Measurements from ENCODE around the gene PDE1A. TPM values are rescaled to one million over a fixed set of nuclear protein-coding genes. Genes with fewer than 3 reads are reported as not detected.

PDE1A gene
- total RNA-seq, 4 donors from 2014 or later: 9.2 to 11.0 (median 10.1) TPM

DNA sequence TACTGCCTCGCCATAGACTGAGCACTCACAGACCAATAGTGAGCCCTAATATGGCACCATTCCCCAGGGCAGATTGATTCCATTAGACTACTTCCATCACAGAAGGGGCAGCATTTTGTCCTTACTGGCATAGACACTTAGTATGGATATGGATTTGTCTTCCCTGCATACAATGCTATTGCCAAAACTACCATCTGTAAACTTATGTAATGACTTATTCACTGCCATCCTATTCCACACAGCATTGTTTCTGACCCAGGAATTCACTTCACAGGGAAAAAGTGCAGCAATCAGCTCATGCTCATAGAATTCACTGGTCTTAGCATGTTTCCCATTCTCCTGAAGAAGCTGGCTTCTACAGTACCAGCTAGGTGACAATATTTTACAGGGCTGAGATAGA lies 262.1 kb downstream of the PDE1A start:
- TF ChIP-seq, protein P1, sequence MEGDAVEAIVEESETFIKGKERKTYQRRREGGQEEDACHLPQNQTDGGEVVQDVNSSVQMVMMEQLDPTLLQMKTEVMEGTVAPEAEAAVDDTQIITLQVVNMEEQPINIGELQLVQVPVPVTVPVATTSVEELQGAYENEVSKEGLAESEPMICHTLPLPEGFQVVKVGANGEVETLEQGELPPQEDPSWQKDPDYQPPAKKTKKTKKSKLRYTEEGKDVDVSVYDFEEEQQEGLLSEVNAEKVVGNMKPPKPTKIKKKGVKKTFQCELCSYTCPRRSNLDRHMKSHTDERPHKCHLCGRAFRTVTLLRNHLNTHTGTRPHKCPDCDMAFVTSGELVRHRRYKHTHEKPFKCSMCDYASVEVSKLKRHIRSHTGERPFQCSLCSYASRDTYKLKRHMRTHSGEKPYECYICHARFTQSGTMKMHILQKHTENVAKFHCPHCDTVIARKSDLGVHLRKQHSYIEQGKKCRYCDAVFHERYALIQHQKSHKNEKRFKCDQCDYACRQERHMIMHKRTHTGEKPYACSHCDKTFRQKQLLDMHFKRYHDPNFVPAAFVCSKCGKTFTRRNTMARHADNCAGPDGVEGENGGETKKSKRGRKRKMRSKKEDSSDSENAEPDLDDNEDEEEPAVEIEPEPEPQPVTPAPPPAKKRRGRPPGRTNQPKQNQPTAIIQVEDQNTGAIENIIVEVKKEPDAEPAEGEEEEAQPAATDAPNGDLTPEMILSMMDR (IDR thresholded peaks at IDR 0.05; ENCODE audit: low read depth): no peak

- TF ChIP-seq, protein P1 (IDR thresholded peaks at IDR 0.05; ENCODE audit: low read depth): no peak
Measured at GRCh38 chr2:182163878-182164277, 263.0 kb downstream of the PDE1A start.

DNA sequence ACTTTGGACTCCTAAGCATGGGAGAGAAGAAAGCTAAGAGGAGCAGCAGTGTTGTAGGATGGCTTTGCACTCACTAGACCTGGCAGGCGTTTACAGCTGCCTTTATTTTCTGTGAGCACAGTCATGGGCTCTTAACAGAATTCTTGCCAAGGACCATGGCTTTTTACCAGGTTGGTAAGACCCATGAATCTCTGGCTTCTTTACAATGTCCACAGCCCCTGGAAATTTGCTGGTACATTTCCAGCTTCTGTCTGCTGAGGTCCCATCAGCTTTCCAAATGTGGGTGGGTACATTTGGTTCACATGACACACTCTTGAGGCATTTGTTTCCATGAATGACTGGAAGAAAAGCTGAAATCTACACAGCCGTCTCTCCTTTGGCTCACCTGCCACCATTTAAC lies 278.5 kb downstream of the PDE1A start:
- TF ChIP-seq, protein P1 (IDR thresholded peaks at IDR 0.05; ENCODE audit: low read depth): no peak

GRCh38 chr2:182144776-182145165 lies 282.1 kb downstream of the PDE1A start:
- TF ChIP-seq, protein P1 (IDR thresholded peaks at IDR 0.05; ENCODE audit: low read depth): no peak

DNA sequence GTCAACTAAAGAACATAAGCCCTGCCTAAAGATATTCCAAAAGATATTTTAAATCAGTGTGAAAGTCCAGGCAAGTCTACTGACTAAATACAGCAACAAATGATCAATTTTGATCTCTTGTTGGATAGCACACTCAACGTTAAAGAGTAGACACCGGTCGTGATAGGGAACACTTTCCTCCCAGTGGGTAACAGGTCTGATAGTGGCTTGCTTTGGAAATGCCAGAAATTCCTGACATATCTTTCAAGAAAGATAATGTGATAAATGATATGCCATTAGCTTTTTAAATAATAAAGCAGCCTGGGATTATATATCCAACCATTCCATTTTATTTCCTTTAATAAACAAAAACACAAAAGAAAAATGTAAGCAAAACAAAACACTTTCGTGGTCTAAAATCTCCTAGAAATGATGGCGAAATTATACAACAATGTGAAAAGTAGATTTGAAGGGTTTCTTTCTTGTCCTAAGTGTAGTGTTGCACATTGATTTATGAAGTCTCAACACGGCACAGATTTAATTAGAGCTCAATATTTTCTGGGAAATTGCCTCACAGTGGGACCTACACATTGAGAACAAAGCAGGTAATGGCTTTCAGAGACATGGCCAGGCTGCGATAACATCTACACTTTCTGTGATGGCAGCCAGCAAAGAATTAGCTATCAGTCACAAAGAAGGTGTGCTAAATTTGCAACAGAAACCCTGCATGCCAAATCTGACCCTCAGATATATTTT lies 282.6 kb downstream of the PDE1A start:
- TF ChIP-seq, protein P1 (IDR thresholded peaks at IDR 0.05; ENCODE audit: low read depth): no peak

GRCh38 chr2:182142062-182142461 lies 284.8 kb downstream of the PDE1A start:
- TF ChIP-seq, protein P1 (IDR thresholded peaks at IDR 0.05; ENCODE audit: low read depth): no peak

- TF ChIP-seq, protein P1 (IDR thresholded peaks at IDR 0.05; ENCODE audit: low read depth): no peak
Measured at GRCh38 chr2:182134201-182134600, 292.6 kb downstream of the PDE1A start.

All from subcutaneous adipose tissue (tissue), 4 donors.